Heart right ventricle (tissue), 16 donors: ENCODE data around the gene SSBP3. TPM values are rescaled to one million over a fixed set of nuclear protein-coding genes. Genes with fewer than 3 reads are reported as not detected.
A peak's percentile ranks its signal among the peaks of the same experiment; 100 is the strongest.

Experiments used
- ATAC-seq, 8 donors: fragments of 200-7000 bp; cut with Tn5 transposase; one replicate each; pipeline ENCODE4 v1.9.1; 2020; ENCODE audit warnings: mild to moderate bottlenecking in 8 of 8, moderate library complexity in 8 of 8, moderate number of reproducible peaks in 1 of 8
- DNase-seq, 2 donors: peaks; one replicate each; pipeline ENCODE4 v3.0.0-alpha.2; 2020
- H3K27ac ChIP-seq, 10 donors: fragments of 200-600 bp; sonication (generic) in 2 of 10; one replicate each; pipeline versions ENCODE4 v1.5.0 to v1.8.0; 2020 to 2022; ENCODE audit warnings: mild to moderate bottlenecking in 3 of 10
- H3K27me3 ChIP-seq, 7 donors: fragments of 200-600 bp; one replicate each; pipeline ENCODE4 v1.8.0; 2021 to 2022; ENCODE audit warnings: mild to moderate bottlenecking in 2 of 7
- H3K36me3 ChIP-seq, 9 donors: fragments of 200-600 bp; sonication (generic) in 1 of 9; one replicate each; pipeline versions ENCODE4 v1.5.0 to v1.8.0; 2020 to 2022; ENCODE audit warnings: mild to moderate bottlenecking in 2 of 9
- H3K4me1 ChIP-seq, 9 donors: fragments of 200-600 bp; sonication (generic) in 1 of 9; one replicate each; pipeline versions ENCODE4 v1.5.0 to v1.8.0; 2020 to 2022; ENCODE audit warnings: mild to moderate bottlenecking in 4 of 9
- H3K4me3 ChIP-seq, 10 donors: fragments of 200-600 bp; sonication (generic) in 2 of 10; one replicate each; pipeline versions ENCODE4 v1.5.0 to v1.8.0; 2020 to 2022; ENCODE audit warnings: mild to moderate bottlenecking in 7 of 10, moderate library complexity in 2 of 10
- H3K9me3 ChIP-seq, 11 donors: fragments of 200-600 bp in 10 of 11; sonication (generic) in 2 of 11; one replicate each; pipeline versions ENCODE4 v1.5.0 to v1.8.0; 2013 to 2022; ENCODE audit warnings: mild to moderate bottlenecking in 2 of 11, control low read depth in 1 of 11, moderate library complexity in 1 of 11
- WGBS, 2 donors: extraction: QIAGEN DNeasy Blood & Tissue Kit; methylation state at CpG; one replicate each; pipeline ENCODE4 v1.1.7; 2013; ENCODE audit warnings: inconsistent platforms in 1 of 2; 5-methylcytosine and 5-hydroxymethylcytosine counted together
- intact Hi-C, 10 donors: fragments of 100-400 bp; cut with DNase I; formaldehyde crosslinking; loops; one replicate each; pipeline versions ENCODE4 v1.11.1 to v1.14.2; 2022
- polyA plus RNA-seq, 2 donors: library from polyadenylated mRNA; stranded (reverse); fragments of 200-250 nt; gene quantifications; one replicate each; pipeline ENCODE4 v1.2.3, GENCODE V29; 2013
- total RNA-seq, 10 donors: library from RNA; stranded (reverse); fragmentation: NEBNext Ultra II Directional in 3 of 10; extraction: Animal tissue kit (Norgen Biotek cat#: 25700) in 3 of 10; gene quantifications; one replicate each; pipeline versions ENCODE4 v1.2.1 to v1.2.4, GENCODE V29; 2021 to 2023
- TF ChIP-seq, protein P1 (sequence below), 9 donors: fragments of 200-600 bp; sonication (generic) in 2 of 9; IDR thresholded peaks; one replicate each; pipeline versions ENCODE4 v1.5.0 to v1.8.0; 2021 to 2022; ENCODE audit warnings: antibody characterized with exemption in 9 of 9, mild to moderate bottlenecking in 5 of 9, moderate library complexity in 1 of 9
- donor health status: Arrhythmogenic right ventricular cardiomyopathy.
- donor health status: ischemic (EF 13 %, LVEDD 7.1; RV severe dilation, severe dysfunction).
- donor health status: healthy with polysubstance abuse.
- donor health status: DM: no; HTN: yes; CAD: no.
- donor health status: DM: no; HTN: no; CAD: no.
- donor health status: ischemic (EF 25% LVEDD 6.9; RV normal size, moderate dysfunction).
- donor health status: ischemic (EF 25% LVEDD 5.7; RV mildly dilated, moderate dysfunction).
- donor health status: healthy.
- donor health status: DM: yes; HTN: yes; CAD: no.
- donor health status: Ischemic cardiomyopathy.
- donor health status: ischemic (EF 35%, LVEDD 5.7; RV mildly dilated, moderate dysfunction).
- donor health status: nonischemic (EF 11% LVEDD 7.7; RV severe dilation, severe dysfunction).
- donor health status: DM: yes; HTN: yes; CAD: no.
- donor health status: PGD.
- donor health status: ischemic (EF 29% LVEDD 5.4; RV normal size, mild dysfunction).
- donor health status: nonischemic (EF 23%, LVEDD 6.1; RV moderate dilation, normal function).

SSBP3 gene
- total and polyA plus RNA-seq, 12 donors = 17.6 to 71.9 (median 52.8) TPM

DNA sequence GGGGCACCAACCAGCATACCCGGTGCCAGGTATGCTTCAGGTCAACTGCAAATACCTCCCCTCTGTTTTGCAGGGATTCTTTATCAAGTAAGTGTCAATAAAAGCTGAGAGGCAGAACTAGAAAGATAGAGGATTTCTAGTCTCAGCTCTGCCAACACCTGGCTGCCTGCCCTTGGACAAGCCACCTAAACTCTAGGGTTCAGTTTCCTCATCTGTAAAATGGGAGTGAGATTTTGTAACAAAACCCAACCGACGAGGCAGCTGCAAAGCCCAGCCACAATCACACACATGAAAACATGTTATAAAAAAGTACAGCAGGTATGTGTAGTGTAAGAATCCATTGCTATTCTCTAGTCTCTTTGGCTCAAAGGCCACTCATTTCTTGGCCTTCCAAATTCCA lies 8.2 kb downstream of the SSBP3 start:
- Histone ChIP-seq H3K4me3 (no peak overlapping the region), H3K27me3 (no peaks in the 10 kb centered on the region), H3K4me1 (peaks cover 0 to 82% (median 49%) of the 10 kb centered on the region in 9 donors), H3K36me3 (peaks cover 0 to 90% (median 21%) of the 10 kb centered on the region in 9 donors), H3K27ac (peak overlapping the region in 6 of 10 donors; percentile 58 to 86 (median 74)), H3K9me3 (no peaks in the 10 kb centered on the region)
- DNase-seq (no peak), ATAC-seq (no peak)
- 86% methylated on average over 3 of the region's 3 CpGs for WGBS, 2 donors
- TF ChIP-seq, protein P1, sequence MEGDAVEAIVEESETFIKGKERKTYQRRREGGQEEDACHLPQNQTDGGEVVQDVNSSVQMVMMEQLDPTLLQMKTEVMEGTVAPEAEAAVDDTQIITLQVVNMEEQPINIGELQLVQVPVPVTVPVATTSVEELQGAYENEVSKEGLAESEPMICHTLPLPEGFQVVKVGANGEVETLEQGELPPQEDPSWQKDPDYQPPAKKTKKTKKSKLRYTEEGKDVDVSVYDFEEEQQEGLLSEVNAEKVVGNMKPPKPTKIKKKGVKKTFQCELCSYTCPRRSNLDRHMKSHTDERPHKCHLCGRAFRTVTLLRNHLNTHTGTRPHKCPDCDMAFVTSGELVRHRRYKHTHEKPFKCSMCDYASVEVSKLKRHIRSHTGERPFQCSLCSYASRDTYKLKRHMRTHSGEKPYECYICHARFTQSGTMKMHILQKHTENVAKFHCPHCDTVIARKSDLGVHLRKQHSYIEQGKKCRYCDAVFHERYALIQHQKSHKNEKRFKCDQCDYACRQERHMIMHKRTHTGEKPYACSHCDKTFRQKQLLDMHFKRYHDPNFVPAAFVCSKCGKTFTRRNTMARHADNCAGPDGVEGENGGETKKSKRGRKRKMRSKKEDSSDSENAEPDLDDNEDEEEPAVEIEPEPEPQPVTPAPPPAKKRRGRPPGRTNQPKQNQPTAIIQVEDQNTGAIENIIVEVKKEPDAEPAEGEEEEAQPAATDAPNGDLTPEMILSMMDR (IDR thresholded peaks at IDR 0.05) = no peak
- intact Hi-C loops = loop anchor here in 2 of 10 donors (5.0 to 10.0 kb wide), 2 partner anchors 36 to 63 kb away; no protein-coding TSS in a partner anchor

DNA sequence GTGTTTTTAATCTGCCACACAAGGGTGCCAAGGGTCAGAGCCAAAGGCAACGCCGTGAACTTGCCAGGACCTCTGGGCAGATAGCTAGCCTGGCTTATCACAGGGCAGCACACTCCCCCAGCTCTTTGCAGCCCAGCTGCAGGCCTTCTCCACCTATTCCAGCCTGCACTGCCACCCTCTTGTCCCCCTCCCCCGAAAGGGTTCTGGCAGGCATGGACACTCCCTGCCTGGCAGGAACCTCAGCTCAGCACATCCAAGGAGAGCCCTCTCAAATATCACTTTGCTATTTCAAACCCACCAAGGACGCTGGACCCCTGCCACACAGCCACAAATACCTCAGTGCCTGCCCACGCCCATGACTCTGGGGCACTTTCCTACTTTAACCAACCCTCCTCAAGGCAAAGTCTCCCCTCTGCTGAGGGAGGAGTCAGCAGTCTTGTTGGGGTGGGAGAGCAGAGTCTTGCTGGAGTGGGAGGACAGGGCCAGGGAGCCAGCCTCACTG lies 9.1 kb downstream of the SSBP3 start:
- Histone ChIP-seq H3K27me3 (no peaks in the 10 kb centered on the region), H3K4me3 (no peak overlapping the region), H3K4me1 (peaks cover 0 to 74% (median 46%) of the 10 kb centered on the region in 9 donors), H3K9me3 (no peaks in the 10 kb centered on the region), H3K36me3 (peaks cover 0 to 96% (median 21%) of the 10 kb centered on the region in 9 donors), H3K27ac (peak overlapping the region in 9 of 10 donors; percentile 50 to 86 (median 73))
- TF ChIP-seq, protein P1 (IDR thresholded peaks at IDR 0.05) = no peak
- intact Hi-C loops = loop anchor here in 2 of 10 donors (5.0 to 10.0 kb wide), 2 partner anchors 35 to 62 kb away; no protein-coding TSS in a partner anchor
- ATAC-seq (peak; percentile 88 to 96 (median 94)), DNase-seq (peak; percentile 69 to 77)
- 34 to 47% methylated on average over 5 of the region's 5 CpGs for WGBS, 2 donors

DNA sequence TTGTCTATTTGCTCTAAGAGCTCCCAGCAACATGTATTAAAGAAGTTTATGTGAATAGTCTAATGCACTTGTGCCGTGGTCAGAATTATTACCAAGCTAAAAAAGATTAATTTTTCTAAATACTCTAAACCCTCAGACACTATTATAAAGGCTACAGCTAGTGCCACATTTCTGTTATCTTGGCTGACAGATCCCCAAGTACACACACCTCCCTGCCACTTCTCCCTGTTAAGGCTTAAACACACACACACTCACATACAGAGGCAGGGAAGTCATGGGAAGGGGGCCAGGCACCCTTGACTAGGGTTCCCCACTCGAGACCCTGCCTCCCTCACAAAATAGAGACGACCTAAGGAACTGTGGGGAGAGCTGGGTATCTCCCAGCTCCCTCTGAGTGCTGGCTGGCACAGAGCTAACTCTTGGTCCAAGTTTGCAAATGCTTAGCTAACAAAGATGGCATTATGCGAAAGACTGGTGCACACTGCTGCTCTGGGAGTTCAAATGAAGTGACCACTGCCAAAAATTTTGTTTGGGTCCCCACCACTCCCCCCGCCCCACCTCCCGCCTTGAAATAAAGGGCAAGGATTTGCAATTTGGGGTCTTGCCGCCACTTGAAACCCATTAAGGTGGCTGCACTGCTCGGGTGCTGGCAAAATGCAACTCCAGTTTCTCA lies 9.8 kb downstream of the SSBP3 start:
- Histone ChIP-seq H3K9me3 (no peaks in the 10 kb centered on the region), H3K4me3 (no peak overlapping the region), H3K36me3 (peaks cover 0 to 95% (median 25%) of the 10 kb centered on the region in 9 donors), H3K27me3 (no peaks in the 10 kb centered on the region), H3K4me1 (peaks cover 0 to 74% (median 41%) of the 10 kb centered on the region in 9 donors), H3K27ac (peak overlapping the region in 9 of 10 donors; percentile 44 to 86 (median 67))
- DNase-seq (no peak), ATAC-seq (peak; percentile 10 to 69 (median 36))
- intact Hi-C loops = loop anchor here in 2 of 10 donors (5.0 to 10.0 kb wide), 2 partner anchors 34 to 62 kb away; no protein-coding TSS in a partner anchor
- TF ChIP-seq, protein P1 (IDR thresholded peaks at IDR 0.05) = no peak
- 46 to 64% methylated on average over 8 of the region's 8 CpGs for WGBS, 2 donors

DNA sequence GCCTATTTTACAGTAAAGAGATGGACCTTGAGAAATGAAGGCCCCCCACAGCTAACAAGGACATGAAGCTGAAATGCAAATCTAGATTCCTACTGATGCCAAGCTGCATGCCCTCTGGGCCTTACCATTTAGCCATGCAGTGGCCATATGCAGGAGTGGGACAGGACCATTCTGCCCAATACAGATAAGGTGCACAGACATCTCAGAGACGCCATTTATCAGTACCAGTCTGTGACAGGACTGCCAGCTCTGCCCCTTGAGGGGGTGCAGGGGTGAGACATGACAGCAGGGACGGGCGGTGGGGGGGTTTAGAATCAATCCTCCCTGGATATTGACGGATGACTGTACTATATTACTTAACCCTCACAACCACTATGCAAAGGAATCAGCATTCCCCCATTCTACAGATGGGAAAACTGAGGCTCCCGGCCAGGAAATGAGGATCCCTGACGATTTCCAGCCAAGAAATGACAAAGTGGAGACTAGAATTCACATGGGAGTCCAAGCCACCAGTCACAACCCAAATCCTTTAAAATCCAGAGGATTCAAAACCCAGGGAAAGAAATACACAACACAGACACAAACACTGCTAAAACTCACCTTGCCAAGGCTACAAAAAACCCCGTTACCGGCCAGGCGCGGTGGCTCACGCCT lies 10.8 kb downstream of the SSBP3 start:
- Histone ChIP-seq H3K27ac (peak overlapping the region in 2 of 10 donors; percentile 70 to 86), H3K4me1 (peaks cover 0 to 74% (median 33%) of the 10 kb centered on the region in 9 donors)
- TF ChIP-seq, protein P1 (IDR thresholded peaks at IDR 0.05) = no peak

More for the DNA sequence above, 10.8 kb downstream of the SSBP3 start:
- peaks cover 0 to 92% (median 24%) of the 10 kb centered on the region in 9 donors for H3K36me3 ChIP-seq
- no peak for DNase-seq
- H3K9me3 ChIP-seq = no peaks in the 10 kb centered on the region
- H3K27me3 ChIP-seq = no peaks in the 10 kb centered on the region
- no peak for ATAC-seq
- 87 to 92% methylated on average over 11 of the region's 11 CpGs for WGBS, 2 donors
- no peak overlapping the region for H3K4me3 ChIP-seq
- intact Hi-C loops = loop anchor here in 2 of 10 donors (5.0 to 10.0 kb wide), 2 partner anchors 33 to 61 kb away; no protein-coding TSS in a partner anchor
